GM10248 (cell line): ENCODE data around the gene EME2.

Experiments
- CTCF ChIA-PET: fragments of 300-600 bp; sonication (Branson Sonifier 250); formaldehyde crosslinking; extraction: SDS; loops from one replicate; lab custom pipeline; 2021; ENCODE audit warnings: antibody characterized with exemption; lab: Yijun Ruan, JAX
- POLR2A ChIA-PET: fragments of 350-650 bp; sonication (Branson Sonifier 250); formaldehyde crosslinking; extraction: SDS; loops from one replicate; lab custom pipeline; 2020; ENCODE audit warnings: antibody characterized with exemption; lab: Yijun Ruan, JAX
- DNase-seq: peaks from one replicate; pipeline ENCODE4 v3.0.0; 2012; ENCODE audit errors: extremely low spot score
- TF ChIP-seq, protein P1 (sequence below): IDR thresholded peaks from 2 replicates; pipeline ENCODE4 v1.5.1; 2012; ENCODE audit warnings: mild to moderate bottlenecking, low read depth; ENCODE audit errors: extremely low read depth, missing control alignments, control extremely low read depth

The EME2 gene

GRCh38 chr16:1734816-1735215 is 37.8 kb upstream of the EME2 start:
- POLR2A ChIA-PET: no interaction called here

DNA sequence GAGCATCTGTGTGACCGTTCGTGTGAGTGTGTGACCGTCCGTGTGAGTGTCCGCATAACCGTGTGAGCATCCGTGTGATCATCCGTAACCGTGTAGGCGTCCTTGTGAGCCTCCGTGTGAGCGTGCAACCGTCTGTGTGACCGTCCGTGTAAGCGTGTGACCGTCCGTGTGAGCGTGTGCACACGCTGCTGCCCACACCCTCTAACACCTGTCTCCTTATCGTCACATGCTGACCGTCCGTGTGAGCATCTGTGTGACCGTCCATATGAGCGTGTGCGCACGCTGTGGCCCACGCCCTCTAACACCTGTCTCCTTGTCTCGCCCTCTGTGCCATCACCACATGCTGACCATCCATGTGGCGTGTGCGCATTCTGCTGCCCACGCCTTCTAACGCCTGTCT is 32.4 kb upstream of the EME2 start:
- TF ChIP-seq, protein P1, sequence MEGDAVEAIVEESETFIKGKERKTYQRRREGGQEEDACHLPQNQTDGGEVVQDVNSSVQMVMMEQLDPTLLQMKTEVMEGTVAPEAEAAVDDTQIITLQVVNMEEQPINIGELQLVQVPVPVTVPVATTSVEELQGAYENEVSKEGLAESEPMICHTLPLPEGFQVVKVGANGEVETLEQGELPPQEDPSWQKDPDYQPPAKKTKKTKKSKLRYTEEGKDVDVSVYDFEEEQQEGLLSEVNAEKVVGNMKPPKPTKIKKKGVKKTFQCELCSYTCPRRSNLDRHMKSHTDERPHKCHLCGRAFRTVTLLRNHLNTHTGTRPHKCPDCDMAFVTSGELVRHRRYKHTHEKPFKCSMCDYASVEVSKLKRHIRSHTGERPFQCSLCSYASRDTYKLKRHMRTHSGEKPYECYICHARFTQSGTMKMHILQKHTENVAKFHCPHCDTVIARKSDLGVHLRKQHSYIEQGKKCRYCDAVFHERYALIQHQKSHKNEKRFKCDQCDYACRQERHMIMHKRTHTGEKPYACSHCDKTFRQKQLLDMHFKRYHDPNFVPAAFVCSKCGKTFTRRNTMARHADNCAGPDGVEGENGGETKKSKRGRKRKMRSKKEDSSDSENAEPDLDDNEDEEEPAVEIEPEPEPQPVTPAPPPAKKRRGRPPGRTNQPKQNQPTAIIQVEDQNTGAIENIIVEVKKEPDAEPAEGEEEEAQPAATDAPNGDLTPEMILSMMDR: no peak
- CTCF ChIA-PET: no interaction called here
- POLR2A ChIA-PET: no interaction called here
- no peak for DNase-seq

More at GRCh38 chr16:1734816-1735215, 37.8 kb upstream of the EME2 start:
- CTCF ChIA-PET: no interaction called here
- TF ChIP-seq, protein P1: no peak
- no peak for DNase-seq

- POLR2A ChIA-PET: interaction anchor here (0.5 kb wide), 1 partner anchor 20 kb away, joined by 5 read pairs; no protein-coding TSS in a partner anchor
- TF ChIP-seq, protein P1: no peak
- CTCF ChIA-PET: no interaction called here
- no peak for DNase-seq
Measured at GRCh38 chr16:1740781-1741490, 31.7 kb upstream of the EME2 start.

DNA sequence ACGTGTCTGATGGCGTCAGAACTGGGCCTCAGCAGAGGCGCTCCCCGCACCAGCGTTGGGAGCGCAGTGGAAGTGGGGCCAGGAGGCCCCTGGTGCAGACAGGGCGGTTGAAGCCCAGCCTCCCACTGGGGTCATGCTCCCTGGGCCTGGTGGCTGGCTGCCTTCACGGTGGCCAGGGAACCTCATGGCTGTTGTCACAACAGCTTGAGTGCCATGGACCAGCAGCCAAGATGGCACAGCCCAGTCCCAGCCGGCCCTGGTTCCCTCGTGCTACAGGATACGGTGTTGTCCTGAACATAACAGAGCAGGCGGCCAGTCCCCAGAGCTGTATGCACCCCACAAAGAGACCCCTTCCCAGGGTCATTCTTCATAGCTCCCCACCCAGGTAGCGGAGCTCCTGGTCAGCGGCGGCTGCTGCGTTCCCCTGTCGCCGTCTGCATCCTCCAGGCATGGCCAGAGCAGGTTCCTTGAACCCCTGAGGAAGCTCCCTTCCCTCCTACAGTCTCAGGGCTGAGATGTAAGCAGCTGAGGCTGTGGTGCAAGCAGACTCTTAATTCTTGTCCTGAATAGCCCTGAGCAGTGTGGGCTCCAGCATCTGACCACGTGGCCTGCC is 31.0 kb upstream of the EME2 start:
- TF ChIP-seq, protein P1: no peak
- DNase-seq: no peak
- CTCF ChIA-PET: no interaction called here
- POLR2A ChIA-PET: interaction anchor here (0.5 kb wide), 1 partner anchor 21 kb away, joined by 5 read pairs; no protein-coding TSS in a partner anchor

- POLR2A ChIA-PET: no interaction called here
- TF ChIP-seq, protein P1: no peak
- DNase-seq: no peak
- CTCF ChIA-PET: interaction anchor here (1.3 kb wide), 1 partner anchor 20 kb away, joined by 4 read pairs; no protein-coding TSS in a partner anchor
Measured at GRCh38 chr16:1743376-1744337, 29.0 kb upstream of the EME2 start.

GRCh38 chr16:1744338-1744840 is 28.2 kb upstream of the EME2 start:
- no peak for DNase-seq
- TF ChIP-seq, protein P1: no peak
- CTCF ChIA-PET: interaction anchor here (1.3 to 1.8 kb wide), 2 partner anchors 21 to 38 kb away, joined by 4 to 7 read pairs; partner anchors contain the start of gene MAPK8IP3
- POLR2A ChIA-PET: no interaction called here
